ENCODE results near the gene FBXO9.

Gene FBXO9

GRCh38 chr6:53065266-53066076, at the start of gene FBXO9:
Gene FBXO9 (plus strand): TSS chr6:53065404. CDS start chr6:53065790, 386 bp downstream.
- peak; percentile 34 to 68 (median 52) for DNase-seq (ENCODE audit: low read depth in 2 of 3, low spot score in 1 of 3)

- DNase-seq (ENCODE audit: low read depth in 2 of 3, low spot score in 1 of 3), result no peak
These were observed 49.7 kb upstream of the FBXO9 start for GRCh38 chr6:53015486-53015885.

GRCh38 chr6:53018446-53018845, 46.8 kb upstream of the FBXO9 start:
- no peak for DNase-seq (ENCODE audit: low read depth in 2 of 3, low spot score in 1 of 3)

- no peak for DNase-seq (ENCODE audit: low read depth in 2 of 3, low spot score in 1 of 3)
These were observed 45.0 kb upstream of the FBXO9 start for GRCh38 chr6:53020005-53020744.

GRCh38 chr6:53023323-53023722, 41.9 kb upstream of the FBXO9 start:
- no peak for DNase-seq (ENCODE audit: low read depth in 2 of 3, low spot score in 1 of 3)

GRCh38 chr6:53026526-53026925, 38.7 kb upstream of the FBXO9 start:
- no peak for DNase-seq (ENCODE audit: low read depth in 2 of 3, low spot score in 1 of 3)

- no peak for DNase-seq (ENCODE audit: low read depth in 2 of 3, low spot score in 1 of 3)
These were observed 38.0 kb upstream of the FBXO9 start for GRCh38 chr6:53027131-53027718.

GRCh38 chr6:53028467-53028866, 36.7 kb upstream of the FBXO9 start:
- DNase-seq (ENCODE audit: low read depth in 2 of 3, low spot score in 1 of 3), result no peak

GRCh38 chr6:53029257-53029656, 35.9 kb upstream of the FBXO9 start:
- DNase-seq (ENCODE audit: low read depth in 2 of 3, low spot score in 1 of 3), result no peak

- DNase-seq (ENCODE audit: low read depth in 2 of 3, low spot score in 1 of 3), result no peak
These were observed 35.4 kb upstream of the FBXO9 start for GRCh38 chr6:53029761-53030160.

- no peak for DNase-seq (ENCODE audit: low read depth in 2 of 3, low spot score in 1 of 3)
These were observed 33.9 kb upstream of the FBXO9 start for GRCh38 chr6:53031281-53031680.

- no peak for DNase-seq (ENCODE audit: low read depth in 2 of 3, low spot score in 1 of 3)
These were observed 32.4 kb upstream of the FBXO9 start for GRCh38 chr6:53032849-53033248.

- no peak for DNase-seq (ENCODE audit: low read depth in 2 of 3, low spot score in 1 of 3)
These were observed 31.4 kb upstream of the FBXO9 start for GRCh38 chr6:53033764-53034163.

- no peak for DNase-seq (ENCODE audit: low read depth in 2 of 3, low spot score in 1 of 3)
These were observed 29.5 kb upstream of the FBXO9 start for GRCh38 chr6:53035549-53036213.

- DNase-seq (ENCODE audit: low read depth in 2 of 3, low spot score in 1 of 3), result no peak
These were observed 27.1 kb upstream of the FBXO9 start for GRCh38 chr6:53038141-53038540.

- no peak for DNase-seq (ENCODE audit: low read depth in 2 of 3, low spot score in 1 of 3)
These were observed 26.6 kb upstream of the FBXO9 start for GRCh38 chr6:53038596-53038995.

- no peak for DNase-seq (ENCODE audit: low read depth in 2 of 3, low spot score in 1 of 3)
These were observed 23.8 kb upstream of the FBXO9 start for GRCh38 chr6:53041356-53041755.

GRCh38 chr6:53042112-53042511, 23.1 kb upstream of the FBXO9 start:
- no peak for DNase-seq (ENCODE audit: low read depth in 2 of 3, low spot score in 1 of 3)

- no peak for DNase-seq (ENCODE audit: low read depth in 2 of 3, low spot score in 1 of 3)
These were observed 21.6 kb upstream of the FBXO9 start for GRCh38 chr6:53043581-53043980.

GRCh38 chr6:53044071-53044470, 21.1 kb upstream of the FBXO9 start:
- no peak for DNase-seq (ENCODE audit: low read depth in 2 of 3, low spot score in 1 of 3)

GRCh38 chr6:53044572-53044971, 20.6 kb upstream of the FBXO9 start:
- DNase-seq (ENCODE audit: low read depth in 2 of 3, low spot score in 1 of 3), result no peak
